H1 (cell line): Measurements from ENCODE around the gene LGALSL.

Experiments used
- CTCF ChIP-seq, 3 experiments: IDR thresholded peaks; 1 replicate in 2 of 3; 2 replicates in 1 of 3; pipeline versions ENCODE4 v1.5.1 to v1.6.1; 2011; ENCODE audit warnings: low read length in 3 of 3, mild to moderate bottlenecking in 3 of 3, inconsistent platforms in 2 of 3, low read depth in 1 of 3, moderate library complexity in 1 of 3; ENCODE audit not compliant: insufficient read depth in 1 of 3; ENCODE audit errors: control extremely low read depth in 1 of 3
- HDAC2 ChIP-seq, 2 experiments: fragments of 300-600 bp in 1 of 2; sonication (generic) in 1 of 2; IDR thresholded peaks; 2 replicates each; pipeline ENCODE4 v1.6.1; 2011 to 2012; ENCODE audit warnings: low read depth in 2 of 2, low read length in 2 of 2, mild to moderate bottlenecking in 2 of 2, moderate library complexity in 2 of 2, borderline replicate concordance in 1 of 2, inconsistent platforms in 1 of 2
- POLR2AphosphoS5 ChIP-seq: IDR thresholded peaks from 2 replicates; pipeline ENCODE4 v1.6.1; 2011; ENCODE audit warnings: low read depth, low read length
- SP1 ChIP-seq: IDR thresholded peaks from 2 replicates; pipeline ENCODE4 v1.6.1; 2011; ENCODE audit warnings: low read depth, low read length

GRCh38 chr2:64501946-64502345 is 48.0 kb downstream of the LGALSL start:
- TF ChIP-seq CTCF (IDR thresholded peaks at IDR 0.05; ENCODE audit: control extremely low read depth in 1 of 3, insufficient read depth in 1 of 3, low read depth in 1 of 3, low read length in 3 of 3) (no peak), SP1 (no peak), POLR2AphosphoS5 (no peak), HDAC2 (IDR thresholded peaks at IDR 0.05; ENCODE audit: borderline replicate concordance in 1 of 2, low read depth in 2 of 2, low read length in 2 of 2) (no peak)
